ENCODE results near the gene THOC1.

- TF ChIP-seq POLR2A (IDR thresholded peaks at IDR 0.05) (no peak), CTCF (IDR thresholded peaks at IDR 0.05) (no peak), POLR2AphosphoS5 (IDR thresholded peaks at IDR 0.05) (no peak)
Measured at GRCh38 chr18:285817-286216, 18.0 kb upstream of the THOC1 start.

Measured in prostate gland (tissue), 2 donors.